ENCODE results near the gene KHDC4.

KHDC4 gene

GRCh38 chr1:155968670-155969069 is 34.5 kb upstream of the KHDC4 start:
- DNase-seq: no peak

- DNase-seq: no peak
Measured at GRCh38 chr1:155968051-155968400, 33.8 kb upstream of the KHDC4 start.

- DNase-seq: peak; percentile 34
Measured at GRCh38 chr1:155967341-155968050, 33.3 kb upstream of the KHDC4 start.

GRCh38 chr1:155966750-155967149 is 32.5 kb upstream of the KHDC4 start:
- no peak for DNase-seq

DNA sequence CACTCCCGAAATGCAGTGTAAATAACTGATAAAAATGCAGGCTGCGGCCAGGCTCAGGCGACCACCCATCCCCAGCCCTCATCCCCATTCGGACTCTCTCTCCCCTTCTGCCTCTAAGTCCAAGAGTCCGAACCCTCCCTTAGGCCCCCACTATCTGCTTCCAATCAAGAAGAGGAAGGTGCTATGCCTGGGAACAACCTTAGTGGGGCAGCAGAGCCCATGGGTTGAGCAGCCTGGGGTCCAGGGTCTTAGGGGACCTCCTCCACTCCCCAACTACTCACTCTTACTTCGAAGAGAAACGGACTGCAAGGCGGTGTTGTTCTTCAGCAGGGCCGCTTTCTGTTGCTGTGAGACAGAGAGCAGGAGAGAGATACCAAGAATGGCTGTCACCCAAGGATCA is 31.9 kb upstream of the KHDC4 start:
- no peak for DNase-seq

GRCh38 chr1:155964193-155964592 is 30.0 kb upstream of the KHDC4 start:
- no peak for DNase-seq

GRCh38 chr1:155962599-155963211 is 28.5 kb upstream of the KHDC4 start:
- no peak for DNase-seq

GRCh38 chr1:155961937-155962336 is 27.7 kb upstream of the KHDC4 start:
- peak; percentile 29 for DNase-seq

DNA sequence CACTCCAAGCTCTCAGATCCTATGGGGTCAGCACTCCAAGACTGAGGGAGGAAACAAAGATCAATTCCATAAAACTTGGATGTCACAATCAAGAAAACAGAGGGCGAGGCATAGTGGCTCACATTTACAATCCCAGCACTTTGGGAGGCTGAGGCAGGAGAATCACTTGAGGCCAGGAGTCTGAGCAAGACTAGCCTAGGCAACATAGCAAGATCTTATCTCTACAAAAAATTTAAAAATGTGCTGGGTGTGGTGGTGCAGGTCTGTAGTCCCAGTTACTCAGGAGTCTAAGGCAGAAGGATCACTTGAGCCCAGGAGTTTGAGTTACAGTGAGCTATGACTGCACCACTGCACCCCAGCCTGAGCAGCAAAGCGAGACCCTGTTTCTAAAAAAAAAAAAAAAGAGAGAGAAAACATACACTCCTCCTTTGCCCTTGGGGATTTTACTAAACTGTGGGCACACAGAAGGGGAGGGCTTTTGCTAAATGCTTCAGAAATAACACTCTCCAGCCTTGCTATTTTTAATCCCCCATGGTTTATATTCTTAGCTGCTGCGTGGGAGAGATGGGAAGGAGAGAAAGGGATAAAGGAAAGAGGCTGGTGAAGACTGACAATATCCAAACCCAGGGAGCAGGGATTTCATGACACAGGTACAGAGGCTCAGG is 26.0 kb upstream of the KHDC4 start:
- no peak for DNase-seq

GRCh38 chr1:155957411-155957915 is 23.2 kb upstream of the KHDC4 start:
- no peak for DNase-seq

- no peak for DNase-seq
Measured at GRCh38 chr1:155954645-155955044, 20.4 kb upstream of the KHDC4 start.

GRCh38 chr1:155952505-155952890 is 18.3 kb upstream of the KHDC4 start:
- no peak for DNase-seq

DNA sequence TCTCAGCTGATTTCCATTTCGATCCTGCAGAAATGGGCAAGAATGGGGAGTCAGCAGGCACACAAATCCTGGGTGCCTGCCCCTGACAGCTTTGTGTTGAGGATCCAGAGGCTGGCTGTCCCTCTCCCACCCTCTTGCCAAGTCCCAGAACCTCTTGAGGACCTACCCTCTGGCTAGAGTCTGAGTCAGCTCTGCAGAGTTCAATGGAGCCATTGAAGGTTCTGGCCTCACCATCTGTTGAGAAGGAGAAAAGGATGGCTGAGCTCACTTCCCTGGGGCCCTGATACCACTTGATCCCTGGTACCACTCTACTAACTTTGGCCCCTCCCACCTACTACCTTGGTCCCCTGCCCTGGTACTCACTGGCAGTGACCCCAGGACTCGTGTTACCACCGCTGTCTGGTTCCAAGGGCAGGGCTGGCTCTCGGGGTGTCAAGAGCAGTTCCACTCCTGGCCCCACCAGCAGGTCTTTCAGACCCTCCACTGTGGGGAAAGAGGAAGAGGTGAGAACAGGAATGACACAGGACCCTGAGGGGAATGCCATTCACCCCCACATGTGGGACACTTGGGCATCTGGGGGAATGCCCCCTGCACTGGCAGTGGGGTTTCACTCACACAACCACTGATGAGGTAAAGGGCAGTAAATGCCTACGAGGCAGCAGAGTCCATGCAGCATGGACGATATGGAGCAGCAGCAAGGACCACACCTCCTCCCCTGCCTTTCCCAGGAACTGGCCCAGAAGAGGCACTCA is 17.7 kb upstream of the KHDC4 start:
- no peak for DNase-seq

GRCh38 chr1:155950829-155951228 is 16.6 kb upstream of the KHDC4 start:
- DNase-seq: no peak

- no peak for DNase-seq
Measured at GRCh38 chr1:155947741-155948140, 13.5 kb upstream of the KHDC4 start.

GRCh38 chr1:155947292-155947691 is 13.1 kb upstream of the KHDC4 start:
- no peak for DNase-seq

- no peak for DNase-seq
Measured at GRCh38 chr1:155946633-155947219, 12.5 kb upstream of the KHDC4 start.

- no peak for DNase-seq
Measured at GRCh38 chr1:155944444-155944799, 10.2 kb upstream of the KHDC4 start.

- DNase-seq: no peak
Measured at GRCh38 chr1:155942578-155943141, 8.4 kb upstream of the KHDC4 start.

- DNase-seq: no peak
Measured at GRCh38 chr1:155941845-155942531, 7.8 kb upstream of the KHDC4 start.

DNA sequence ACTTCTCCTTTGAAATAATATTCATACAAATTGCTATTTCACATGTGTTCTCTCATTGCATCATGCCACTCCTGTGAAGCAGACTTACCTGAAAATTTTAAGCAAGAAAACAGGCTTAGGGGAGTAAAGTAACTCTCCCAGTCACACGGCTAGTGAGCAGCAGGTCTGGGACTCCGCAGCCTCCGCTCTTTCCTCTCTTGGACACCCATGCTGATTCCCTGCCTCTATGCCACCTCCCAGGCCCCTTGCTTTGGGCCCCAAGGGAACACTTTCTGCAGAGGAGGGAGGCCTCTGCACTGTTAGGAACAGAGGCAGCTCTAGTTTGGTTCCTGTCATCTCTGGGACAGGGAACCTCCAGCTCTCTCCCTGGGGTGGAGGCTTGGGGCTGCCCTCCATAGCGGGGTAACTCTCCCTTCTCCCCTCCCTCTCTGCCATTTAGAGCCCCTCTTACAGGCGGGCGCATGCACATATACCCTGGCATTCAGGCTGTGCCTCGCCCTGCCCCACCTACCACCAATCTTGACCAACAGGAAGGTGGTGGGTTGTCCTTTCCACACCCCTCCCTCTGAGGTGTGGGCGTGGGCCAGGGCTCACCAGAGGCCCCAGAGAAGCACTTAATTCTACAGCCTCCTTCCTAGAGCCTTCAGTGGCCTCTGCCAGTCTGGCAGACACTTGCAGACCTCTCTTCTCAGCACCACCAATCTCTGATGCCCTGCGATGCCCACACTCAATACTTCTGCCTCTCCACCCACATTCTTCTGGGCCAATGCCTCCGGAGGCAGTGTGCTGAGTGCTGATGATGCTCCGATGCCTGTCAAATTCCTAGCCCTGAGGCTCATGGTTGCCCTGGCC is 7.0 kb upstream of the KHDC4 start, which contains the start of gene RXFP4:
Gene RXFP4, plus strand, starts transcription at position 646 of the 852 bp plus-strand sequence. Its CDS starts 72 bp downstream, at position 718.
- no peak for DNase-seq
